Measurements from ENCODE around the gene ZMIZ1. TPM values are rescaled to one million over a fixed set of nuclear protein-coding genes. Genes with fewer than 3 reads are reported as not detected.

Gene ZMIZ1
- polyA plus RNA-seq, 2 donors = 29.2 to 29.7 TPM

- 29 to 38% methylated on average over 8 of the region's 8 CpGs for WGBS, 2 donors
- Histone ChIP-seq H3K27ac (ENCODE audit: low read depth in 2 of 2, low read length in 1 of 2) (peak overlapping the region; percentile 68 to 77), H3K9me3 (ENCODE audit: control insufficient read depth in 2 of 2, insufficient read depth in 1 of 2, low read depth in 1 of 2, low read length in 1 of 2) (no peaks in the 10 kb centered on the region), H3K4me3 (ENCODE audit: low read depth in 1 of 2, low read length in 2 of 2) (no peak overlapping the region), H3K4me1 (ENCODE audit: control insufficient read depth in 2 of 2, insufficient read depth in 2 of 2, low read length in 1 of 2) (peaks cover 31 to 73% of the 10 kb centered on the region in 2 donors), H3K36me3 (ENCODE audit: control insufficient read depth in 2 of 2, insufficient read depth in 2 of 2, low read length in 1 of 2) (peaks cover 0 to 4% of the 10 kb centered on the region in 2 donors), H3K27me3 (ENCODE audit: control insufficient read depth in 1 of 2, insufficient read depth in 2 of 2, low read length in 2 of 2) (no peaks in the 10 kb centered on the region)
These were observed 19.4 kb downstream of the ZMIZ1 start for GRCh38 chr10:79088176-79088575.

GRCh38 chr10:79088613-79089355 lies 20.0 kb downstream of the ZMIZ1 start:
- Histone ChIP-seq H3K27ac (ENCODE audit: low read depth in 2 of 2, low read length in 1 of 2) (peak overlapping the region; percentile 68 to 77), H3K9me3 (ENCODE audit: control insufficient read depth in 2 of 2, insufficient read depth in 1 of 2, low read depth in 1 of 2, low read length in 1 of 2) (no peaks in the 10 kb centered on the region), H3K4me3 (ENCODE audit: low read depth in 1 of 2, low read length in 2 of 2) (no peak overlapping the region), H3K4me1 (ENCODE audit: control insufficient read depth in 2 of 2, insufficient read depth in 2 of 2, low read length in 1 of 2) (peaks cover 27 to 72% of the 10 kb centered on the region in 2 donors), H3K36me3 (ENCODE audit: control insufficient read depth in 2 of 2, insufficient read depth in 2 of 2, low read length in 1 of 2) (peaks cover 0 to 4% of the 10 kb centered on the region in 2 donors), H3K27me3 (ENCODE audit: control insufficient read depth in 1 of 2, insufficient read depth in 2 of 2, low read length in 2 of 2) (no peaks in the 10 kb centered on the region)
- 72 to 76% methylated on average over 15 of the region's 15 CpGs for WGBS, 2 donors

- Histone ChIP-seq H3K36me3 (ENCODE audit: control insufficient read depth in 2 of 2, insufficient read depth in 2 of 2, low read length in 1 of 2) (peaks cover 0 to 4% of the 10 kb centered on the region in 2 donors), H3K27me3 (ENCODE audit: control insufficient read depth in 1 of 2, insufficient read depth in 2 of 2, low read length in 2 of 2) (no peaks in the 10 kb centered on the region), H3K27ac (ENCODE audit: low read depth in 2 of 2, low read length in 1 of 2) (no peak overlapping the region), H3K9me3 (ENCODE audit: control insufficient read depth in 2 of 2, insufficient read depth in 1 of 2, low read depth in 1 of 2, low read length in 1 of 2) (no peaks in the 10 kb centered on the region), H3K4me1 (ENCODE audit: control insufficient read depth in 2 of 2, insufficient read depth in 2 of 2, low read length in 1 of 2) (peaks cover 28 to 73% of the 10 kb centered on the region in 2 donors), H3K4me3 (ENCODE audit: low read depth in 1 of 2, low read length in 2 of 2) (no peak overlapping the region)
- 69 to 73% methylated on average over 8 of the region's 8 CpGs for WGBS, 2 donors
These were observed 20.9 kb downstream of the ZMIZ1 start for GRCh38 chr10:79089632-79090031.

GRCh38 chr10:79090134-79090803 lies 21.5 kb downstream of the ZMIZ1 start:
- H3K27ac ChIP-seq (ENCODE audit: low read depth in 2 of 2, low read length in 1 of 2) = peak overlapping the region in 1 of 2 donors; percentile 16
- H3K36me3 ChIP-seq (ENCODE audit: control insufficient read depth in 2 of 2, insufficient read depth in 2 of 2, low read length in 1 of 2) = peaks cover 0 to 4% of the 10 kb centered on the region in 2 donors
- no peak overlapping the region for H3K4me3 ChIP-seq (ENCODE audit: low read depth in 1 of 2, low read length in 2 of 2)
- peaks cover 25 to 71% of the 10 kb centered on the region in 2 donors for H3K4me1 ChIP-seq (ENCODE audit: control insufficient read depth in 2 of 2, insufficient read depth in 2 of 2, low read length in 1 of 2)
- 21 to 23% methylated on average over 6 of the region's 6 CpGs for WGBS, 2 donors
- H3K9me3 ChIP-seq (ENCODE audit: control insufficient read depth in 2 of 2, insufficient read depth in 1 of 2, low read depth in 1 of 2, low read length in 1 of 2) = no peaks in the 10 kb centered on the region
- H3K27me3 ChIP-seq (ENCODE audit: control insufficient read depth in 1 of 2, insufficient read depth in 2 of 2, low read length in 2 of 2) = no peaks in the 10 kb centered on the region

GRCh38 chr10:79092292-79092896 lies 23.6 kb downstream of the ZMIZ1 start:
- no peaks in the 10 kb centered on the region for H3K9me3 ChIP-seq (ENCODE audit: control insufficient read depth in 2 of 2, insufficient read depth in 1 of 2, low read depth in 1 of 2, low read length in 1 of 2)
- H3K4me1 ChIP-seq (ENCODE audit: control insufficient read depth in 2 of 2, insufficient read depth in 2 of 2, low read length in 1 of 2) = peaks cover 24 to 69% of the 10 kb centered on the region in 2 donors
- H3K36me3 ChIP-seq (ENCODE audit: control insufficient read depth in 2 of 2, insufficient read depth in 2 of 2, low read length in 1 of 2) = peaks cover 0 to 2% of the 10 kb centered on the region in 2 donors
- no peak overlapping the region for H3K4me3 ChIP-seq (ENCODE audit: low read depth in 1 of 2, low read length in 2 of 2)
- H3K27me3 ChIP-seq (ENCODE audit: control insufficient read depth in 1 of 2, insufficient read depth in 2 of 2, low read length in 2 of 2) = no peaks in the 10 kb centered on the region
- H3K27ac ChIP-seq (ENCODE audit: low read depth in 2 of 2, low read length in 1 of 2) = peak overlapping the region in 1 of 2 donors; percentile 47
- 87 to 90% methylated on average over 10 of the region's 10 CpGs for WGBS, 2 donors

- peaks cover 0 to 2% of the 10 kb centered on the region in 2 donors for H3K36me3 ChIP-seq (ENCODE audit: control insufficient read depth in 2 of 2, insufficient read depth in 2 of 2, low read length in 1 of 2)
- no peaks in the 10 kb centered on the region for H3K9me3 ChIP-seq (ENCODE audit: control insufficient read depth in 2 of 2, insufficient read depth in 1 of 2, low read depth in 1 of 2, low read length in 1 of 2)
- no peak overlapping the region for H3K4me3 ChIP-seq (ENCODE audit: low read depth in 1 of 2, low read length in 2 of 2)
- no peaks in the 10 kb centered on the region for H3K27me3 ChIP-seq (ENCODE audit: control insufficient read depth in 1 of 2, insufficient read depth in 2 of 2, low read length in 2 of 2)
- peaks cover 27 to 57% of the 10 kb centered on the region in 2 donors for H3K4me1 ChIP-seq (ENCODE audit: control insufficient read depth in 2 of 2, insufficient read depth in 2 of 2, low read length in 1 of 2)
- WGBS, 2 donors = 24 to 29% methylated on average over 24 of the region's 24 CpGs
- peak overlapping the region; percentile 79 to 95 for H3K27ac ChIP-seq (ENCODE audit: low read depth in 2 of 2, low read length in 1 of 2)
These were observed 25.1 kb downstream of the ZMIZ1 start for GRCh38 chr10:79093658-79094411.

GRCh38 chr10:79094412-79095175 lies 25.8 kb downstream of the ZMIZ1 start:
- H3K4me3 ChIP-seq (ENCODE audit: low read depth in 1 of 2, low read length in 2 of 2) = no peak overlapping the region
- H3K36me3 ChIP-seq (ENCODE audit: control insufficient read depth in 2 of 2, insufficient read depth in 2 of 2, low read length in 1 of 2) = no peaks in the 10 kb centered on the region
- 70 to 84% methylated on average over 12 of the region's 12 CpGs for WGBS, 2 donors
- peak overlapping the region; percentile 62 to 95 for H3K27ac ChIP-seq (ENCODE audit: low read depth in 2 of 2, low read length in 1 of 2)
- peaks cover 28 to 56% of the 10 kb centered on the region in 2 donors for H3K4me1 ChIP-seq (ENCODE audit: control insufficient read depth in 2 of 2, insufficient read depth in 2 of 2, low read length in 1 of 2)
- H3K27me3 ChIP-seq (ENCODE audit: control insufficient read depth in 1 of 2, insufficient read depth in 2 of 2, low read length in 2 of 2) = no peaks in the 10 kb centered on the region
- no peaks in the 10 kb centered on the region for H3K9me3 ChIP-seq (ENCODE audit: control insufficient read depth in 2 of 2, insufficient read depth in 1 of 2, low read depth in 1 of 2, low read length in 1 of 2)

- H3K9me3 ChIP-seq (ENCODE audit: control insufficient read depth in 2 of 2, insufficient read depth in 1 of 2, low read depth in 1 of 2, low read length in 1 of 2) = no peaks in the 10 kb centered on the region
- no peak overlapping the region for H3K4me3 ChIP-seq (ENCODE audit: low read depth in 1 of 2, low read length in 2 of 2)
- peak overlapping the region in 1 of 2 donors; percentile 62 for H3K27ac ChIP-seq (ENCODE audit: low read depth in 2 of 2, low read length in 1 of 2)
- H3K36me3 ChIP-seq (ENCODE audit: control insufficient read depth in 2 of 2, insufficient read depth in 2 of 2, low read length in 1 of 2) = no peaks in the 10 kb centered on the region
- H3K4me1 ChIP-seq (ENCODE audit: control insufficient read depth in 2 of 2, insufficient read depth in 2 of 2, low read length in 1 of 2) = peaks cover 23 to 58% of the 10 kb centered on the region in 2 donors
- H3K27me3 ChIP-seq (ENCODE audit: control insufficient read depth in 1 of 2, insufficient read depth in 2 of 2, low read length in 2 of 2) = no peaks in the 10 kb centered on the region
- 69 to 76% methylated on average over 11 of the region's 11 CpGs for WGBS, 2 donors
These were observed 26.6 kb downstream of the ZMIZ1 start for GRCh38 chr10:79095316-79095715.

Measured in esophagus (tissue), 2 donors.